ENCODE measurements around the gene PDX1.
"Not testable (repeated sequence)": the region's sequence is repeated elsewhere in the genome, so short reads cannot be mapped to it uniquely, and the experiment has no call there.

Gene PDX1

DNA sequence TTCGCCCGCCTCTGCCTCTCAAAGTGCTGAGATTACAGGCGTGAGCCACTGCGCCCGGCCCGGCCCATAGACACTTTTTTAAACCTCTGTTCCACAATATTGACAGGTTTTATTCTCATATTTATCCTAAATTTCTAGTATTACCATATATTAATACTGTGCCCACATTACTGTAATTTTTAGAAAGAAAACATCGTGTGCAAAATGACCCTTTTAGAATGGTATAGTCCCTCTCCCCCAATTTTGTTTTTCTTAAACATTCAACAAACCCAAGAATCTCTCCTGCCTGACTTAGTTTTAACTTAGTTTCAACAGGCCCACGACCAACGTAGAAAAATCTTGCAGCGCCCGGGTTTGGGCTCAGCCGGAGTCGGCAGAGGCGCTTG is 40.2 kb downstream of the PDX1 start:
- TF ChIP-seq, protein P1, sequence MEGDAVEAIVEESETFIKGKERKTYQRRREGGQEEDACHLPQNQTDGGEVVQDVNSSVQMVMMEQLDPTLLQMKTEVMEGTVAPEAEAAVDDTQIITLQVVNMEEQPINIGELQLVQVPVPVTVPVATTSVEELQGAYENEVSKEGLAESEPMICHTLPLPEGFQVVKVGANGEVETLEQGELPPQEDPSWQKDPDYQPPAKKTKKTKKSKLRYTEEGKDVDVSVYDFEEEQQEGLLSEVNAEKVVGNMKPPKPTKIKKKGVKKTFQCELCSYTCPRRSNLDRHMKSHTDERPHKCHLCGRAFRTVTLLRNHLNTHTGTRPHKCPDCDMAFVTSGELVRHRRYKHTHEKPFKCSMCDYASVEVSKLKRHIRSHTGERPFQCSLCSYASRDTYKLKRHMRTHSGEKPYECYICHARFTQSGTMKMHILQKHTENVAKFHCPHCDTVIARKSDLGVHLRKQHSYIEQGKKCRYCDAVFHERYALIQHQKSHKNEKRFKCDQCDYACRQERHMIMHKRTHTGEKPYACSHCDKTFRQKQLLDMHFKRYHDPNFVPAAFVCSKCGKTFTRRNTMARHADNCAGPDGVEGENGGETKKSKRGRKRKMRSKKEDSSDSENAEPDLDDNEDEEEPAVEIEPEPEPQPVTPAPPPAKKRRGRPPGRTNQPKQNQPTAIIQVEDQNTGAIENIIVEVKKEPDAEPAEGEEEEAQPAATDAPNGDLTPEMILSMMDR (IDR thresholded peaks at IDR 0.05; ENCODE audit: insufficient read depth, low read depth, low read length, missing control alignments) = no peak
- H3K4me3 ChIP-seq (ENCODE audit: low read length) = no peak overlapping the region
- no peak for DNase-seq (ENCODE audit: low read depth)

DNA sequence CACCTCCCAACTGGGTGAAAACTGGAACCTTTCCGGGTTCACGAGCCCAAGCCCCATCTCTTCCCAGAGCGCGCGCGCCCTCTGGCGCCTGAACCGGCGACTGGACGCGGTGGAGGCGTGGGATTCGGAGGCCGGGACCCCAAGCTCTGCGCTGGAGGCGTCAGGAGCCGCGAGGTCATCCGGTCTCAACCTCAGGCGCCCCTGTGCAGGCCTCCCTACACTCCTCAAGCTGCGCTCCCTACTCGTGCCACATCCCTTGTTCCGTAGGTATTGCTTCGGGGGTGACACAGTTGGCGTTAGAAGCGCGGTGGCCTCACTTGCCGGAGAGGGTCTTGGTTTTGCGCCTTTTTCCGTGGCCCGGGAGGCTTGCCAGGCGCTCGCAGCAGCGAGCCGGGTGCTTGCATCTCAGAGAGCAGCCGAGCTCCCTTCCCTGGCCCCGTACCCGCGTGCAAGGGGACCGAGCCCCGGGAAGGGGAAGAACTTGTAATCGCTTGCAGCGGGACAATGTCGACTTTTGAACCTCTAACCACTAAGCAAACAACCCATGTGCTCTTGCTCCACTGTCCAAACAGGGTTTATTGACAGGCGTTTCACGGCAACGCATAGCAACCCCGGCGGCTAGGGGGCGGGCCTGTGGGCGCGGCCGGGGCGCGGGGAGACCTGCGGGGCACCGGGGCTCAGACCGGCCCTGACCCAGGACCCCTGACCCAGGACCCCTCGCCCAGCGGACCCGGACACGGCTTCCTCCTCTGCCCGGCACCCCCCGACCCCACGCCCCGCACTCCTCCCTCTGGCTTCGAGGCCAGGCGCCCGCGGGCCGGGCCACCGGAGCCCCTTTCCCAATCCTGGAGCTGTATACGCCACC is 40.8 kb downstream of the PDX1 start:
- no peak overlapping the region for H3K4me3 ChIP-seq (ENCODE audit: low read length)
- DNase-seq (ENCODE audit: low read depth) = peak; percentile 29

DNA sequence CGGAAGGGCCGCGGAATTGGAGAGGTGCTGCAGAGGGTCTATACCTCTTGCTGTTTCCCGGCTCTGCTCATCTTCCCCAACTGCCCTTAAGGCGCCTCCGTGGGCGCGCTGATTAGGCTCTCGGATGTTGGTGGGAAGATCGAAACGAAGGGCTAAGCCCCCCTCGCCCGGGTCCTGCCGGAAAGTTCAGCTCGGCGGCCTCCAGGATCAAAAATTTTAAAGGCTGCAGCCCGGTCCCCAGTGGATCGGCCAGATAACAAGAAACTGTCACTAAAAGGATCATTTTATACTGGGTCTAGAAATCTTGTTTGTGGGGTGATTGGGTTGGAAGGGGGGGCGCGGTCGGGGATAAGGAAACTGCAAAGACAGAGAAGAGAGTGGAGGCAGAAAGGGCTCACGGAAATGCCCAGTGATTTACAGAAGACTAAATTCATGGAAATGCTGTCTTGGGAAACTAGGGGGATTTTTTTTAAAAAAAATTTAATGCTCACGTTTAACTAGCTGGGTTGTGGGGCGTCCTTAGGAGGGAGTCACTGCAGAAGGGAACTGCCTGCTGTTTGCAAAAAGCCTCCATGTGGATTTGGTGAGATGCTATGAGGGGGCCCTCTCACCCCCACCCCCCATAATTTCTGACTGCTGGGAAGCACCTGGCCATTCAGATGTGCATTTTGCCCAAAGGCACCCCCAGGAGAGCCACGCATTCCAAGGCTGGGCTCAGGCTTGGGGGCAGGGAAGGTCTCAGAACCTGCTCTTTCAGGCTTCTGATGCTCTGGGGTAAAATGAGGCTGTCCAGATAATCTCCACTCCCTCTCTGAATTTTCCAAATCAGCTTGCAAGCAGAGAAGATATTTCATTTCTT is 41.7 kb downstream of the PDX1 start:
- TF ChIP-seq, protein P1 (IDR thresholded peaks at IDR 0.05; ENCODE audit: insufficient read depth, low read depth, low read length, missing control alignments) = no peak
- H3K4me3 ChIP-seq (ENCODE audit: low read length) = no peak overlapping the region
- DNase-seq (ENCODE audit: low read depth) = no peak

More for the DNA sequence above, 40.8 kb downstream of the PDX1 start:
- TF ChIP-seq, protein P1 (IDR thresholded peaks at IDR 0.05; ENCODE audit: insufficient read depth, low read depth, low read length, missing control alignments) = no peak

DNA sequence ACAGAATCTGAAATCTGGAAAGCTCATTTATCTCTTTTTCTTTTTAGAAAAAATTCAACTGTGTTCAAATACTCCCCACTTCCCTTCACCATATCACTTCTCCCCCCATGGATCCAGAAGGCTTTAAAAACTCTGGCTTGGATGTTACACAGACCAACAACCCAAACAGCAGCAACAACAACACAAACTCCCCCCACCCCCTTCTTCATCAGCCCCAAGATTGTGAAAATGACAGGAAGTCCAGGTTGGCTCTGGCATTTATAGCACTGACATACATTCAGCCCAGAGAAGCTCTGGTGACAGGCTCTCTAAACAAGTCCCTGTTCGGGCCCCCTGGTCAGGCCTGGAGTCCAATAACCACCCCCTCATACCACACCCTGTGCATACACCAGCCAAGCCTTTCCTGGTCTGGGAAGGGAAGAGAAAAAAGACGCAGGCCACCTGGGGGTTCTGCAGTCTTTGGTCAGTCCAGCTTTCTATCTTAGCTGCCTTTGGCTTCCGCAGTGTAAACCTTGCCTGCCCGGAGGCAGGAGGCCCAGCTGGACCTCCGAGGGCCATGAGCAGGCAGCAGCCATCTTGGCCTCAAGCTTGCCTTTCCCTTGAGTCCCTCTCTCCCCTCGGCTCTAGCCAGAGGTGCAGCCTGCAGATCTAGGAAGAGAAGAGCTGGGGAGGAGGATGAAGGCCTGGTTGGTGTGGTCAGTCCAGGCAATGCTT is 42.5 kb downstream of the PDX1 start:
- H3K4me3 ChIP-seq (ENCODE audit: low read length) = no peak overlapping the region
- no peak for DNase-seq (ENCODE audit: low read depth)
- TF ChIP-seq, protein P1 (IDR thresholded peaks at IDR 0.05; ENCODE audit: insufficient read depth, low read depth, low read length, missing control alignments) = no peak

DNA sequence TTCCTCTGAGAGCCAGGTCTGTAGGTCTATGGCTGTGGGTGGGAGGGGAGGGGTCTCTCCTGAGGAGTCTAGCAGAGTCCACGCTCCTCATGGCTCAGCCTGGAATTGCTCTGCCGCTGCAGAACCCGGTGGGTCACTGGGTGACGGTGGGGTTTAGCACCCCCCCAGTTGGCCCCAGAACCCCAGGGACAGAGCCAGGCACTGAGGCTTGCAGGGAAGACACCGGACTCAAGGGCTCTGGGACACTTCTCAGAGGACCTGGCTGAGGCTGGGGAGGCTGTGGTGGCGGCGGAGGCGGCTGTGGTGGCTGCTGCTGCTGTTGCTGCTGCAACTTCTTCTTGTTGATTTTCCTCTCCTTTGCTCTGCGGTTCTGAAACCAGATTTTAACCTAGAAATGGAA is 43.2 kb downstream of the PDX1 start:
- TF ChIP-seq, protein P1 (IDR thresholded peaks at IDR 0.05; ENCODE audit: insufficient read depth, low read depth, low read length, missing control alignments) = no peak
- DNase-seq (ENCODE audit: low read depth) = no peak
- H3K4me3 ChIP-seq (ENCODE audit: low read length) = no peak overlapping the region

DNA sequence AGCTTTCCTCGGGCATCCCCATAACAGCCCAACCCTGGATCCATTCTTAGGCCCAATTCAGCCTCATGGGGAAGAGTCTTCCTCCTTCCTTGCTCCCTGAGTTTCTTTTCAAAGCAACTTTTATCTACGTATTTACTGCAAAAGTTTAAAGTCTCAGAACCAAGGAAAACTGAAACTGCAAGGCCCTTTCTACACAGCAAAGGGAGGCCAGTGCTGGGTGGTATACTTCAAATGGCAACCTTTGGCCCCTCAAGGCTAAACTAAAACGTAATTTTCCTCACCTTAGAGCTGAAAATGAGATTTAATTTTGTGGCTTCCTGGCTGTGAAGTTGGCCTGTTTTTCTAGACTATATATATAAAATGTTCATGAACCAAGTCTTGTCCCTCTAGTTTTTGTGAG is 43.7 kb downstream of the PDX1 start:
- no peak overlapping the region for H3K4me3 ChIP-seq (ENCODE audit: low read length)
- DNase-seq (ENCODE audit: low read depth) = no peak
- TF ChIP-seq, protein P1 (IDR thresholded peaks at IDR 0.05; ENCODE audit: insufficient read depth, low read depth, low read length, missing control alignments) = no peak

DNA sequence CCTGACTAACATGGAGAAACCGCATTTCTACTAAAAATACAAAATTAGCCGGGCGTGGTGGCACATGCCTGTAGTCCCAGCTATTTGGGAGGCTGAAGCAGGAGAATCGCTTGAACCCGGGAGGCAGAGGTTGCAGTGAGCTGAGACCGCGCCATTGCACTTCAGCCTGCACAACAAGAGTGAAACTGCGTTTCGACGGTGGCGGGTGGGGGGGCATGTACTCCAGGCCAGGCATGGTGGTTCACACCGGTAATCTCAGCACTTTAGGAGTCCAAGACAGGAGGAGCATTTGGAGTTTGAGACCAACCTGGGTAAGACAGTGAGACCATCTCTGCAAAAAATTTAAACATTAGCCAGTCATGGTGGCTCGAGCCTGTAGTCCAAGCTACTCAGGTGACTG is 44.4 kb downstream of the PDX1 start:
- not testable (repeated sequence) for H3K4me3 ChIP-seq (ENCODE audit: low read length); DNase-seq (ENCODE audit: low read depth)

Data from epithelial cell of esophagus (primary cell).